GM08714 (cell line): ENCODE results near the gene KRTAP4-8.
"Not testable (repeated sequence)": the region's sequence is repeated elsewhere in the genome, so short reads cannot be mapped to it uniquely, and the experiment has no call there.

Experiments used
- H3K4me3 ChIP-seq: fragments of 200-500 bp; sonication (Bioruptor generic); 2 replicates; pipeline ENCODE4 v1.5.1; 2014; ENCODE audit warnings: mild to moderate bottlenecking, low read length, inconsistent platforms
- ZNF274 ChIP-seq: IDR thresholded peaks from 2 replicates; pipeline ENCODE4 v1.6.1; 2012; ENCODE audit warnings: mild to moderate bottlenecking, low read depth, low read length

The KRTAP4-8 gene

DNA sequence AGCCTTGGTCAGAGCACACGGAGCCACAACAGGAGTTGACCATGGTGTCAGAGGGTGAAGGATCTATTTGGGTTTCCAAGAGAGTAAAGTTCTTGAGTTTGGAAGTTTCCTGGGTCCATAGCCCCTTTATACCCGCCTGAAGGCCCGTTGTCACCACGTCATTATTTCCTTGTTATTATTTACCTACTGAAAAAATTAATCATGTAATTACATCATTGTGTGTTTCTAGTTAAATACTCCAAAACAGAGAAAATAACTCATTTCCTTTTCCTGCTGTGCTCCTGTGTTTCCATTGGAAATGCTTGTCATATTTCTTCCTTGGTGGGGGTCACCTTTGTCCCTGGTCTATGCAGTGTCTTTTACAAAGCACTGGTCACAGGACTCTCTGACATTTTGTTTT is at the start of gene KRTAP4-8:
KRTAP4-8 (minus strand) TSS at position 101 of the 400 bp plus-strand sequence; CDS start at position 43, 58 bp downstream.
- no peak for TF ChIP-seq ZNF274
- no peak within 1 kb of the TSS for H3K4me3 ChIP-seq

DNA sequence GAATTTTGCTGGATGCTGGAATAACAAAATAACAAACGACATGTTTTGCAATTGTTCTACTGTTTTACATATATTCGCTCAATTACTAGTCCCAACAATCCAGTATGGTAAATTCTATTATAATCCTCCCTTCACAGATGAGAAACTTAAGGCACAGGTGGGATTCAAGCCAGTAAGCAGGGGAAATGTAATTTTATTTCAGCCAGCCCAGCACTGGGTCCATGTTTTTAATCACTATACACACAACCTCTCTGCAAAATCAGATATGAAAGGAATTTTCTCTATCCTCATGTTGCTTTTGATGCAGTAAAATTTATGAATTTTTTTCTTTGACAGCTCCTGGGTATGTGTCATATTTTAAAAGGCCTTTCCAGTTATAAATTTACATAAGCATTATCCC is 47.3 kb upstream of the KRTAP4-8 start:
- no peak overlapping the region for H3K4me3 ChIP-seq
- TF ChIP-seq ZNF274, result no peak

GRCh38 chr17:41144846-41145245 is 46.9 kb upstream of the KRTAP4-8 start:
- TF ChIP-seq ZNF274, result no peak
- no peak overlapping the region for H3K4me3 ChIP-seq

DNA sequence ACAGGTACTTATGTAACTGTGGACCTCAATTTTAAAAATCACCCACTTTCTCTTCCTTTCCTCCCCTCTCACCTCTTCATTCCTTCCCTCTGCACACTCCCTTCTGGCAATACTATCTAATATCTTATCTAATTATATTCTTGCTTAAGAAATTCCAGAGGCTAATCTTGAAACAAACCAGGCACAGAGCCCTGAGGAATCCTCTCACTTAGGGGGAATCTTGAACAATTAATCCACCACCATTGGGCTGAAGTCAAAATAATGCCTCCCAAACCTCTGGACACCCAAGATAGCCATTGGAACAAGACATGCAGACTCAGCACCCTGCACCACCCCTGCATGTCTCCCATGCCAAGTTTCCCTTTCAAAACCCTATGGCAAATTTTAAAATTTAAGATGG is 43.4 kb upstream of the KRTAP4-8 start:
- TF ChIP-seq ZNF274, result no peak
- no peak overlapping the region for H3K4me3 ChIP-seq

DNA sequence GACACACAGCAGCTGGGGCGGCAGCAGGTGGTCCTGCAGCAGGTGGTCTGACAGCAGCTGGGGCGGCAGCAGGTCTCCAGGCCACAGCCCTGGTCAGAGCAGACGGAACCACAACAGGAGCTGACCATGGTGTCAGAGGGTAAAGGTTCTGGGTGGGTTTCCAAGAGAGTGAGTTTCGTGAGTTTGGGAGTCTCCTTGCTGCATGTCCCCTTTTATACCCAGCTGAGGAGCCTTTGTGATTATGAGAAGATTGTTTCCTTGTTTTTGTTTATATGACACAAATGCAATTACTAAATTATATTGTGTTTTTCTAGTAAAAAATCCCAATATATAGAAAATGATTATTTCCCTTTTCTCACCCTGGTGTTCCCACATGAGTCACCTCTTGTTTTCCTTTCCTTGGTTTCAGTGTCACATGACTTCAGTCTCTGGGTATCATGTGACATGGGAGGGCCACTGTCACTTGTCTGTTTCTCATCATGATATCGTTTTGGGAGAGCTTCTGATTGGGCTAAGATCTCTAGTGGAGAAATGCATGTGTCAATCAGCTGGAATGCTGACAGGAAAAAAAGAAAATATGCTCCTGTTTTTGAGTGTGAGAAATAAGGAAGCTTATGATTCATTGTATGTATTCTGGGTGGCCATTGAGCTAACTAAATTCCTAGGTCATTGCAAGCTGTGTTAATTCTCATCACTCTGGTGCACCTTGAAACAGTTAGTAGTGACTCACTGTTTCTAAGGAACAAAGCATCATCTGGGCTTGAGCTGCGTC is 42.6 kb upstream of the KRTAP4-8 start, which contains the start of gene KRTAP4-6:
KRTAP4-6 (minus strand) TSS at position 185 of the 772 bp plus-strand sequence; CDS start at position 128, 57 bp downstream.
- no peak for TF ChIP-seq ZNF274
- no peak within 1 kb of the TSS for H3K4me3 ChIP-seq

DNA sequence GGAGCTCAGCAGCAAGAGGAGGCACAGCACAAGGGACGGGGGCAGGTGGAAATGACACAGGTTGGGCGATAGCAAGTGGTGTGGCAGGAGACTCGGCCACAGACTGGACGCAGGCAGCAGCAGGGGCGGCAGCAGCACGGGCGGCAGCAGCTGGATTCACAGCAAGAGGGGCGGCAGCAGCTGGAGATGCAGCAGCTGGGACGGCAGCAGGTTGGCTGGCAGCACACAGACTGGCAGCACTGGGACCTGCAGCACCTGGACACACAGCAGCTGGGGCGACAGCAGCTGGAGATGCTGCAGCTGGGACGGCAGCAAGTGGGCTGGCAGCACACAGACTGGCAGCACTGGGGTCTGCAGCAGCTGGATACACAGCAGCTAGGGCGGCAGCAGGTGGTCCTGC is 41.9 kb upstream of the KRTAP4-8 start:
- H3K4me3 ChIP-seq, result not testable (repeated sequence)

- H3K4me3 ChIP-seq, result no peak overlapping the region
- TF ChIP-seq ZNF274, result no peak
These were observed 36.2 kb upstream of the KRTAP4-8 start for GRCh38 chr17:41133880-41134735.

DNA sequence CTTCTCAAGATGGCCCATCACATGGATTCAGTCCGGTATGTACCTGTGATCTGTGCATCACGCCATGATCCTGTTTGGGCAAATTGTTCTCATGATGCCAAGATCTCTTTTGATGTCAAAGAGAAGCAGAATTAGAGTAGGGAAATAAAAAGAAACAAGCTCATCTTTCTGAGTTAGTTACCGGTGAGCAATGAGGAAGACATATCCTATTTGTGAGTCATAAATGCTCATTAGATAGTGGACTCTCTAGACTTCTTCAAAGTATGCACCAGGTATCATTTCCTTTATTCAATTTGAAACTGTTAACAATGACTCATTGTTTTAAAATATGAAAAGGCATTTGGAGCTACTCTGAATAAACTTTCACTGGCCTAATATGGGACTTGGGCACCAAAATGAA is 34.0 kb upstream of the KRTAP4-8 start:
- H3K4me3 ChIP-seq, result no peak overlapping the region
- TF ChIP-seq ZNF274, result no peak

- TF ChIP-seq ZNF274, result no peak
- H3K4me3 ChIP-seq, result no peak overlapping the region
These were observed 29.4 kb upstream of the KRTAP4-8 start for GRCh38 chr17:41127371-41127770.

GRCh38 chr17:41126412-41126811 is 28.5 kb upstream of the KRTAP4-8 start:
- no peak for TF ChIP-seq ZNF274
- no peak overlapping the region for H3K4me3 ChIP-seq

- H3K4me3 ChIP-seq, result no peak overlapping the region
- no peak for TF ChIP-seq ZNF274
These were observed 27.1 kb upstream of the KRTAP4-8 start for GRCh38 chr17:41125064-41125463.

DNA sequence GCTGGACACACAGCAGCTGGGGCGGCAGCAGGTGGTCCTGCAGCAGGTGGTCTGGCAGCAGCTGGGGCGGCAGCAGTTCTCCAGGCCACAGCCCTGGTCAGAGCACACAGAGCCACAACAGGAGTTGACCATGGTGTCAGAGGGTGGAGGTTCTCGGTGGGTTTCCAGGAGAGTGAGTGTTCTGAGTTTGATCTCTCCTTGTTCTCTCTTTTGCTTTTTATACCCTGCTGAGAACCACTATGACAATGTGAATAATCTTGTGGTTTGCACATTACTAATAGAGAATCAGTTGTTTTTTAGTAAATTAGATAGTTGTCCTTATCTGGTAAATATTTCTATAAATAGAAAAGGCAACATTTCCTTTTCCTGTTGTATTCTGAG is 26.0 kb upstream of the KRTAP4-8 start, which contains the start of gene KRTAP4-12:
KRTAP4-12 (minus strand) TSS at position 192 of the 381 bp plus-strand sequence; CDS start at position 132, 60 bp downstream.
- H3K4me3 ChIP-seq, result not testable (repeated sequence)

- H3K4me3 ChIP-seq, result not testable (repeated sequence)
These were observed 25.5 kb upstream of the KRTAP4-8 start for GRCh38 chr17:41123292-41123990.

DNA sequence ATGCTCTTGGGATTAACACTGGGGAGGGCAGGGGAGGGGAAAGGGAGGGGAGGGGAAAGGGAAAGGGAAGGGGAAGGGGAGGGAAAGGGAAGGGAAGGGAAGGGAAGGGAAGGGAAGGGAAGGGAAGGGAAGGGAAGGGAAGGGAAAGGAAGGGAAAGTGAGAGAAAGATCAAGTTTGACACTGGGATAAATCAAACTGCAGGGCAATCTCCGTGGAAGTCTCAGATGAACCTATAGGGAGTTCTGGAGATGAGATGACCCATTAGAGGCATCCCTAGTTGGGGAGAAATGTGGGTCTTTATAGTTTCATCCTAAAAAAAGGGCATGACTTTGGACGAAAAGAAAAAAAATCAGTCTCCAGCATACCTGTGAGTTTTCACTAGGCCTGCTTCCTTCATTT is 23.8 kb upstream of the KRTAP4-8 start:
- H3K4me3 ChIP-seq, result no peak overlapping the region
- no peak for TF ChIP-seq ZNF274

GRCh38 chr17:41119696-41120690 is 22.1 kb upstream of the KRTAP4-8 start:
- H3K4me3 ChIP-seq, result not testable (repeated sequence)
